Suprapubic skin (tissue), 3 donors: ENCODE results near the gene NCOA4.

Source experiments
- POLR2A ChIP-seq, 2 donors: fragments of 450-650 bp; IDR thresholded peaks; one replicate each; pipeline ENCODE4 v1.6.1; 2017; ENCODE audit warnings: antibody characterized with exemption in 2 of 2, mild to moderate bottlenecking in 2 of 2, moderate library complexity in 2 of 2
- TF ChIP-seq, protein P1 (sequence below), 2 donors: fragments of 200-600 bp in 1 of 2; fragments of 450-650 bp in 1 of 2; sonication (generic) in 1 of 2; IDR thresholded peaks; one replicate each; pipeline ENCODE4 v1.5.1; 2016 to 2019; ENCODE audit warnings: antibody characterized with exemption in 2 of 2, mild to moderate bottlenecking in 1 of 2, moderate library complexity in 1 of 2

GRCh38 chr10:46028584-46029460 lies 1.6 kb downstream of the NCOA4 start:
- TF ChIP-seq POLR2A (IDR thresholded peaks at IDR 0.05), result no peak
- TF ChIP-seq, protein P1, sequence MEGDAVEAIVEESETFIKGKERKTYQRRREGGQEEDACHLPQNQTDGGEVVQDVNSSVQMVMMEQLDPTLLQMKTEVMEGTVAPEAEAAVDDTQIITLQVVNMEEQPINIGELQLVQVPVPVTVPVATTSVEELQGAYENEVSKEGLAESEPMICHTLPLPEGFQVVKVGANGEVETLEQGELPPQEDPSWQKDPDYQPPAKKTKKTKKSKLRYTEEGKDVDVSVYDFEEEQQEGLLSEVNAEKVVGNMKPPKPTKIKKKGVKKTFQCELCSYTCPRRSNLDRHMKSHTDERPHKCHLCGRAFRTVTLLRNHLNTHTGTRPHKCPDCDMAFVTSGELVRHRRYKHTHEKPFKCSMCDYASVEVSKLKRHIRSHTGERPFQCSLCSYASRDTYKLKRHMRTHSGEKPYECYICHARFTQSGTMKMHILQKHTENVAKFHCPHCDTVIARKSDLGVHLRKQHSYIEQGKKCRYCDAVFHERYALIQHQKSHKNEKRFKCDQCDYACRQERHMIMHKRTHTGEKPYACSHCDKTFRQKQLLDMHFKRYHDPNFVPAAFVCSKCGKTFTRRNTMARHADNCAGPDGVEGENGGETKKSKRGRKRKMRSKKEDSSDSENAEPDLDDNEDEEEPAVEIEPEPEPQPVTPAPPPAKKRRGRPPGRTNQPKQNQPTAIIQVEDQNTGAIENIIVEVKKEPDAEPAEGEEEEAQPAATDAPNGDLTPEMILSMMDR (IDR thresholded peaks at IDR 0.05), result peak; percentile 52 to 56
